Retina (tissue), 1 donor: ENCODE measurements around the gene CMBL.
"Not testable (repeated sequence)": the region's sequence is repeated elsewhere in the genome, so short reads cannot be mapped to it uniquely, and the experiment has no call there.

ENCODE experiments used
- DNase-seq: peaks from one replicate; pipeline ENCODE4 v3.0.0-alpha.2; 2016

The CMBL gene

GRCh38 chr5:10283927-10284635 lies 23.6 kb downstream of the CMBL start:
- peak; percentile 93 for DNase-seq

DNA sequence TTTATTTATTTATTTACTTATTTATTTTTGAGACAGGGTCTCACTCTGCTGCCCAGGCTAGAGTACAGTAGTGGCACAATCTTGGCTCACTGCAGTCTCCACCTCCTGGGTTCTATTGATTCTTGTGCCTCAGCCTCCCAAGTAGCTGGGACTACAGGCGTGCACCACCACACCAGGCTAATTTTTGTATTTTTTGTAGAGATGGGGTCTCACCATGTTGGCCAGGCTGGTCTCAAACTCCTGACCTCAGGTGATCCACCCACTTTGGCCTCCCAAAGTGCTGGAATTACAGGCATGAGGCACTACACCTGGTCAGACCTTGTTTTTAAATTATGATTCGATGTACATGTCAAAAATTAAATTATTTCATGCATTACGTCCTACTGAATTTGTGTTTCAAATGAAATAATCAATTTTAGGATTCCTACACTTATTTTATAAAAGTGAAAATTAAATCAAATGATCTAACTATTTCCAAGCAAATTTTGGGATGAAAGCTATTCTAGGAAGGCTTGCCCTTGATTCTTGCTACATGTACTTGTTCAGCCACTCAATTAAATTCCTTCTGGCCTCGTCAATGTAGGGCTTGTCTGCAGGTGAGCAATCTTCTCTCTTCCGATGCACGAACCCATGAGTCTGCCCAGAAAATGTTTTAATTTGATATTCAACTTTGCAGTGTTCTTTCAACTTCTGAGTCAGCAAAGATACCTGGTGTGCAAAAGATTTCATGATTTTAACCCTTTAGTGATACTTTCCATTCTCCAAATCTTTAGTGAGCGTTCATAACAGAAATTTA lies 27.6 kb downstream of the CMBL start:
- DNase-seq = no peak

DNA sequence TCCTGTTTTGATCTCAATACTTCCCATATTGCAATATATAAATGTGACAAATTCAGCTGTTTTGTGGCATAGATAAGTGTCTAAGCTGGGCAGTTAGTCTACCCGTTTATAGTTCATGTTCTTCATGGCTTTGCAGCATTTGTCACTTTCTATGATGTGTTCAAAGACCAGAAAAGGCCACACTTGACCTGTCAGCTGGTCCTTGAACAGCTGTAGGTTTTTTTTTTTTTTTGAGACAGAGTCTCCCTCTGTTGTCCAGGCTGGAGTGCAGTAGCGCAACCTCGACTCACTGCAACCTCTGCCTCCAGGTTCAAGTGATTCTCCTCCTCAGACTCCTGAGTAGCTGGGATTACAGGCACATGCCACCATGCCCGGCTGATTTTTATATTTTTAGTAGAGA lies 28.4 kb downstream of the CMBL start:
- DNase-seq = no peak

DNA sequence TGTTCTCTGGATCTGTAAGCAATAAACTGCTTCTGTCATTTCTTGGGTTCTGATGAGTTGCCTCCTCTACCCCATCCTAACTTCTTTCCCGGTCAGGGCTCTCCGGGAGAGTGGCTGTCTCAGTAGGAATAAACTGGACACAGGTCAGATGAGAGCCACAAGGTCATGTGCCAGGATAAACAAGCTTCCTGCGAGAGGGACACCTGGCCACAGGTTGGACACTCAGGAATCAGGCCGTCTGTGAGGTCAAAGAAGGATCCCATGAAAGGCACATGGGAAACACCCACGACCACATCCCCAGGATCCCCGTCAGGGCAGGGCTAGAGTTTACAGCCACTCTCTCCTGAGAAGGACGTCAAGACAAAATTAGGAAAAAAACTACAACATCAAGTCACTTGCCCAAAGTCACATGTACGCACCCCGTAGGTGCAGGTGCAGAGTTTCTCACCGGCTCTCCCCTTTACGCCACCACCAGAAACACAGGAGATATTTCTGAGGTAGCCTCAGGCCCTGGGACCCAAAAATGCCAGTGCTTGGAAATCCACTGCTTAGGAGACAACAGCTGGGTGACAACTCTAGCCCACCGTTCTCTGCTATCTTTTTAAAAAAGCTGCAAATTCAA lies 28.9 kb downstream of the CMBL start:
- no peak for DNase-seq

DNA sequence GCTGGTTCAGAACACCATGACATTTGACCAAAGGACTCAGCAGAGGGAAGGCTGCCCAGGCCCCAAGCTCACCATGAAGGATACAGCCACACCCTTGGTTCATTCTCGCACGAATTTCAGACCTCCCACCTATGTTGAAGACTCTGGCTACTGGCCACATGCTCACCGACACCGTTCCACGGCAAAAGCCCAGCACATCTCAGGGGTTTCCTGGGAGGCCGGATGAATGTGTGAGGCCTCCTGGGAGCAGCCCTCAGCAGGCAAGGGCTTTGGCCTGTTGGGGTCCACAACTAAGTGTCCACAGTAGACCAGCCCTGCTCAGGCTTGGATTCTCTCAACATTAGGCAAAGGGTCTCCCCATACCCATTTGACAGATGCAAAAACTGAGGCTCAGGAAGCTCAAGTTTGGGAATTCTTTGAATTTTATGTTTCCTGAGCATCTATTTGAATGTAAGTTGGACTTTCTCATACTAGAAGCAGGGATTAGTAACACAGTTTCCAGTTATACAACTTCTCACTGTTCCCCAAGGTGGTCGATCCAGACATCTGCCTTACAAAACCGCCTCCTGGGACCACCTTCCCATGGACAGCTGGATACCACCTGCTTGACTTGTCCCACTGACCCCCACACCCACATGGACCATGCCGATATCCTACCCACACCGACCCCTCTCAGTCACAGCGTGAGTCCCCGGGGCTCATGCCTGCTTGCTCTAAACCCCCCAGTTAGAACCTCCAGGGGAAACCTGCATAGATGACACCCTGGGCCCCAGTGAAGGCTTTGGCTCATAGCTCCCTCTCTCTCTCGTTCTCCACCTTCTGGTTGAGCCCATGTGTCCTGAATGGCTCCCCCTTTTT lies 29.7 kb downstream of the CMBL start:
- no peak for DNase-seq

- no peak for DNase-seq
Measured at GRCh38 chr5:10276691-10277090, 31.0 kb downstream of the CMBL start.

GRCh38 chr5:10275991-10276390 lies 31.7 kb downstream of the CMBL start:
- no peak for DNase-seq

DNA sequence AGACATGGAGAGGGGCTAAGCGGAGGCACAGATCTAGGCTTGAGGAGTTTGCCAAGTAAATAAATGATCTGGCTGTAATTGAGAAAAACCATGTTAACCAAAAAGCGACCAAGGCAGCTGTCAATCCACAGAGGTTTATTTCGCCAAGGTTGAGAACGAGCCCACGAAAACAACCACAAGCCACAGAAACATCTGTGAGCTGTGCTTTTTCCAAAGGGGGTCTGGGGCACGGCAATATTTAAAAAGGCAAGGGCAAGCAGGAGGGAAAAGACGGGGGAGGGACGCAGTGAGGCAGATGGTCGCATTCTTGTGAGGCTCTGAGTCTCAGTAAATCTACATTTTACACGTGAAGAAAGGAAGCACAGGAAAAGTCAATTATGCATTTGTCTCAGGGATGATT lies 32.2 kb downstream of the CMBL start:
- DNase-seq = no peak

DNA sequence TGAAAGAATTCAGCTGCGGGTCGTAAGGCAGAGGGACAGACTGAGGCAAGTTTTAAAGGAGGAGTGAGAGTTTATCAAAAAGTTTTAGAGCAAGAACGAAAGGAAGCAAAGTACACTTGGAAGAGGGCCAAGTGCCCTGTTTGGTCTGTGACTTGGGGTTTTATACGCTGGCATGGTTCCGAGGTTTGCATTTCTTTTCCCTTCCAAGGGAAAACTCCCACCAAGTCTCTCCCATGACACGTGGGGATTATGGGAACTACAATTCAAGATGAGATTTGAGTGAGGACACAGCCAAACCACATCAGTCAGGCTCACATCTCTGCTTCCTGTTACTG lies 34.9 kb downstream of the CMBL start:
- DNase-seq = not testable (repeated sequence)

- DNase-seq = no peak
Measured at GRCh38 chr5:10272053-10272874, 35.4 kb downstream of the CMBL start.

GRCh38 chr5:10268100-10268499 lies 39.6 kb downstream of the CMBL start:
- no peak for DNase-seq

DNA sequence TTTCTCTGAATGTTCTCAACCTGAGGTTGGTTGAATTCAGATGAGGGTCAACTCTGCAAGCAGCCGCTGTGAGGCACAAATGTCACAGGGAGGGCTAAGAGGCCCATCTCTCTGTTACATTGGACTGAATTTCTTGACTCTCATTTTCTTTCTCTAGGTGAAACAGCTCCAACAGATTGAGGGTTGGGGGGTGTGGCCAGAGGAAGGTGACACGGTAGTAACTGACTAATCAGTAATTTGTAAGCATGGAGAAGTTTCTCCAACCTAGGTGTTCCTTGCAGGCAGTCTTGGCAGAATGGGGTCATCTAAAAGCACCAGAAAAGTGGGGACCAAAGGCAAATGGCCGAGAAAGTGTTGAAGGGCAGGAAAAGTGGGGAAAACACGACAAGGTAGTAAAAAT lies 40.9 kb downstream of the CMBL start:
- DNase-seq = no peak

DNA sequence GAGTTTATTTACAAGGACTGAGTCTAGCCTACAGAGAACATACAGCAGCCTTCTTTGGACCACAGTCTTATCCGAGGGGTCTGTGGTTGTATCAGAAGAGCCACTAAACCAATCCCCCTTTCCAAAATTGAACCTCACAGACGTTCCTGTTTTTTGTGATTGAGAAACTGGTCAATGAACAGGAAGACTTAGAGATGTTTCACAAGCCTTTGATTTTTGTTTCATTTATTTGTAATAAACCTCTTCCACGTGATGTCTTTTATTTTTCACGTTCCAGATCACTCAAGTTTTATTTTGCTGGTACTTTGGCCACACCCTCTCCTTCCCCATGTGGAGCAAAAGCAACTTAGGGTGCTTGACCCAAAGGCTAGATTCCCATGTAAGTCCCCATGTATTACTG lies 41.6 kb downstream of the CMBL start:
- DNase-seq = no peak

GRCh38 chr5:10265245-10266109 lies 42.2 kb downstream of the CMBL start:
- no peak for DNase-seq

DNA sequence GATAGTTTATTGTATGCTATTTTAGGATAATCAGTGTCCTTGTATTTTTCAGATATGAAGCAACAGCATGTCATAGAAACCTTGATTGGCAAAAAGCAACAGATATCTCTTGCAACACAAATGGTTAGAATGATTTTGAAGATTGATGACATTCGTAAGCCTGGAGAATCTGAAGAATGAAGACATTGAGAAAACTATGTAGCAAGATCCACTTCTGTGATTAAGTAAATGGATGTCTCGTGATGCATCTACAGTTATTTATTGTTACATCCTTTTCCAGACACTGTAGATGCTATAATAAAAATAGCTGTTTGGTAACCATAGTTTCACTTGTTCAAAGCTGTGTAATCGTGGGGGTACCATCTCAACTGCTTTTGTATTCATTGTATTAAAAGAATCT lies 43.1 kb downstream of the CMBL start:
- DNase-seq = no peak

DNA sequence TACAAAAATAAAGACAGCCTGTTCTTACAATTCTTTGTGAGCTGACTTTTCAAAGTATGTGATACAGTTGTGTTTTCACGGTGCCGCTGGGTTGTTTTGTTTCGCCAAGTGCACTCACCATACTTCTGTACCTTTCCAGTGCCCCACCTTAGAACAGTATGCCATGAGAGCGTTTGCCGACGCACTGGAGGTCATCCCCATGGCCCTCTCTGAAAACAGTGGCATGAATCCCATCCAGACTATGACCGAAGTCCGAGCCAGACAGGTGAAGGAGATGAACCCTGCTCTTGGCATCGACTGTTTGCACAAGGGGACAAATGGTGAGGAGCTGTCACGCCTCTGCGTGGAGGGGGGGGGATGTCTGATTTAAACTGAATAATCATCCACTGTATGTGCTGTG lies 44.7 kb downstream of the CMBL start:
- no peak for DNase-seq

- DNase-seq = no peak
Measured at GRCh38 chr5:10262121-10262774, 45.5 kb downstream of the CMBL start.

- DNase-seq = no peak
Measured at GRCh38 chr5:10261065-10261464, 46.6 kb downstream of the CMBL start.

- no peak for DNase-seq
Measured at GRCh38 chr5:10259899-10260298, 47.8 kb downstream of the CMBL start.

- no peak for DNase-seq
Measured at GRCh38 chr5:10257870-10258269, 49.8 kb downstream of the CMBL start.

DNA sequence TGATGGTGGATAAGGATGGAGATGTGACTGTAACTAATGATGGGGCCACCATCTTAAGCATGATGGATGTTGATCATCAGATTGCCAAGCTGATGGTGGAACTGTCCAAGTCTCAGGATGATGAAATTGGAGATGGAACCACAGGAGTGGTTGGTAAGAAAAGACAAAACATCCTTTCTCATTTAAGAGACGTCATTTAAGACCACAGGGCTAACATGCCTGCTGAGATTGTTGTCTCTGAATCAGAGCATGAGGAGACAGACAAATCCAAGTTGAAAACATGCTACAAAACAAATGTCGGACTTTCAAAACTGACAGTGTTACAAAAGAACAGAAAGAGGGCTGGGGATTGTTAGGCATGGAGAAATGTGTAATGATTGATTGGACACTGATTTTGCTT lies 53.0 kb downstream of the CMBL start:
- no peak for DNase-seq
